HEK293 (cell line): Measurements from ENCODE around the gene FEM1A.
"Not testable (repeated sequence)": the region's sequence is repeated elsewhere in the genome, so short reads cannot be mapped to it uniquely, and the experiment has no call there.

ENCODE experiments used
- CTCF ChIA-PET: fragments of 350-600 bp; formaldehyde crosslinking; extraction: SDS; loops from one replicate; lab custom pipeline; 2021; ENCODE audit warnings: antibody characterized with exemption; lab: Yijun Ruan, JAX
- POLR2A ChIA-PET: fragments of 300-600 bp; formaldehyde crosslinking; extraction: SDS; loops from one replicate; lab custom pipeline; 2020; ENCODE audit warnings: antibody characterized with exemption, inconsistent platforms; lab: Yijun Ruan, JAX
- H3K27ac ChIP-seq: fragments of 200-500 bp; sonication (Bioruptor generic); 2 replicates; pipeline ENCODE4 v1.5.1; 2014; ENCODE audit warnings: low read depth, low read length, control low read depth, inconsistent platforms; ENCODE audit errors: extremely low read depth
- H3K36me3 ChIP-seq, 2 experiments: fragments of 200-500 bp in 1 of 2; sonication (Bioruptor generic) in 1 of 2; 1 replicate in 1 of 2; 2 replicates in 1 of 2; pipeline ENCODE4 v1.5.1; 2014 to 2017; ENCODE audit warnings: inconsistent platforms in 2 of 2, low read length in 2 of 2; ENCODE audit not compliant: control insufficient read depth in 2 of 2, insufficient read depth in 1 of 2
- H3K4me1 ChIP-seq: fragments of 200-500 bp; sonication (Bioruptor generic); 2 replicates; pipeline ENCODE4 v1.5.1; 2014; ENCODE audit warnings: mild to moderate bottlenecking, low read length, inconsistent platforms; ENCODE audit not compliant: control insufficient read depth, insufficient read depth
- H3K4me3 ChIP-seq: 2 replicates; pipeline ENCODE4 v1.5.1; 2011; ENCODE audit warnings: low read depth, mild to moderate bottlenecking, control low read depth, low read length, moderate library complexity
- H3K9me3 ChIP-seq: fragments of 200-500 bp; sonication (Bioruptor generic); 2 replicates; pipeline ENCODE4 v1.5.1; 2014; ENCODE audit warnings: low read depth, low read length, inconsistent platforms; ENCODE audit not compliant: control insufficient read depth, insufficient read depth
- ATF2 ChIP-seq: fragments of 450-650 bp; formaldehyde crosslinking; IDR thresholded peaks from 2 replicates; pipeline ENCODE4 v1.5.1; 2016; ENCODE audit warnings: missing biosample characterization, missing genetic modification characterization, low read depth
- GLI4 ChIP-seq: fragments of 450-650 bp; formaldehyde crosslinking; IDR thresholded peaks from 2 replicates; pipeline ENCODE4 v1.5.1; 2016; ENCODE audit warnings: missing biosample characterization, missing genetic modification characterization
- HOXD13 ChIP-seq: sonication (generic); formaldehyde crosslinking; IDR thresholded peaks from 2 replicates; pipeline ENCODE4 v1.8.0; 2022; ENCODE audit warnings: missing genetic modification reagents, borderline replicate concordance
- KLF8 ChIP-seq: fragments of 450-650 bp; formaldehyde crosslinking; IDR thresholded peaks from 2 replicates; pipeline ENCODE4 v1.5.1; 2016; ENCODE audit warnings: missing biosample characterization, missing genetic modification characterization
- PRDM6 ChIP-seq: fragments of 450-650 bp; formaldehyde crosslinking; IDR thresholded peaks from 2 replicates; pipeline ENCODE4 v1.5.1; 2017; ENCODE audit warnings: missing biosample characterization, missing genetic modification characterization
- SP2 ChIP-seq: fragments of 450-650 bp; formaldehyde crosslinking; IDR thresholded peaks from 2 replicates; pipeline ENCODE4 v1.5.1; 2016; ENCODE audit warnings: missing biosample characterization, missing genetic modification characterization
- YY2 ChIP-seq: fragments of 450-650 bp; formaldehyde crosslinking; IDR thresholded peaks from 2 replicates; pipeline ENCODE4 v1.5.1; 2016; ENCODE audit warnings: missing biosample characterization, missing genetic modification characterization
- ZBTB17 ChIP-seq: fragments of 450-650 bp; formaldehyde crosslinking; IDR thresholded peaks from 2 replicates; pipeline ENCODE4 v1.5.1; 2016; ENCODE audit warnings: missing biosample characterization, missing genetic modification characterization
- ZBTB26 ChIP-seq: fragments of 450-650 bp; formaldehyde crosslinking; optimal IDR thresholded peaks from 2 replicates; pipeline ENCODE3; 2016; ENCODE audit warnings: missing biosample characterization, mild to moderate bottlenecking, missing genetic modification characterization
- ZNF132 ChIP-seq: fragments of 450-650 bp; formaldehyde crosslinking; IDR thresholded peaks from 2 replicates; pipeline ENCODE4 v1.5.1; 2017; ENCODE audit warnings: missing biosample characterization, missing genetic modification characterization, borderline replicate concordance
- ZNF248 ChIP-seq: fragments of 450-650 bp; formaldehyde crosslinking; IDR thresholded peaks from 2 replicates; pipeline ENCODE4 v1.5.1; 2017; ENCODE audit warnings: missing biosample characterization, missing genetic modification characterization
- ZNF302 ChIP-seq: fragments of 450-650 bp; formaldehyde crosslinking; IDR thresholded peaks from 2 replicates; pipeline ENCODE4 v1.5.1; 2016; ENCODE audit warnings: missing biosample characterization, missing genetic modification characterization, low read depth
- ZNF366 ChIP-seq: fragments of 450-650 bp; formaldehyde crosslinking; conservative IDR thresholded peaks from 2 replicates; pipeline ENCODE4 v1.5.1; 2016; ENCODE audit warnings: missing biosample characterization, missing genetic modification characterization
- ZNF473 ChIP-seq: fragments of 450-650 bp; formaldehyde crosslinking; IDR thresholded peaks from 2 replicates; pipeline ENCODE4 v1.5.1; 2017; ENCODE audit warnings: missing biosample characterization, missing genetic modification characterization
- ZNF549 ChIP-seq: fragments of 450-650 bp; IDR thresholded peaks from 2 replicates; pipeline ENCODE4 v1.5.1; 2018; ENCODE audit warnings: missing biosample characterization, missing genetic modification characterization, mild to moderate bottlenecking, inconsistent platforms, moderate library complexity
- ZNF600 ChIP-seq: fragments of 450-650 bp; formaldehyde crosslinking; IDR thresholded peaks from 2 replicates; pipeline ENCODE4 v1.5.1; 2016; ENCODE audit warnings: missing biosample characterization, missing genetic modification characterization
- ZNF629 ChIP-seq: fragments of 450-650 bp; formaldehyde crosslinking; IDR thresholded peaks from 2 replicates; pipeline ENCODE4 v1.5.1; 2017; ENCODE audit warnings: missing biosample characterization, missing genetic modification characterization
- ZNF843 ChIP-seq: fragments of 450-650 bp; formaldehyde crosslinking; IDR thresholded peaks from 2 replicates; pipeline ENCODE4 v1.5.1; 2016; ENCODE audit warnings: missing biosample characterization, missing genetic modification characterization
- ZSCAN16 ChIP-seq: fragments of 450-650 bp; formaldehyde crosslinking; IDR thresholded peaks from 2 replicates; pipeline ENCODE4 v1.5.1; 2016; ENCODE audit warnings: missing biosample characterization, missing genetic modification characterization
- TF ChIP-seq, protein P1 (sequence below): fragments of 450-650 bp; formaldehyde crosslinking; IDR thresholded peaks from 2 replicates; pipeline ENCODE4 v1.5.1; 2016; ENCODE audit warnings: missing biosample characterization, missing genetic modification characterization

FEM1A gene

DNA sequence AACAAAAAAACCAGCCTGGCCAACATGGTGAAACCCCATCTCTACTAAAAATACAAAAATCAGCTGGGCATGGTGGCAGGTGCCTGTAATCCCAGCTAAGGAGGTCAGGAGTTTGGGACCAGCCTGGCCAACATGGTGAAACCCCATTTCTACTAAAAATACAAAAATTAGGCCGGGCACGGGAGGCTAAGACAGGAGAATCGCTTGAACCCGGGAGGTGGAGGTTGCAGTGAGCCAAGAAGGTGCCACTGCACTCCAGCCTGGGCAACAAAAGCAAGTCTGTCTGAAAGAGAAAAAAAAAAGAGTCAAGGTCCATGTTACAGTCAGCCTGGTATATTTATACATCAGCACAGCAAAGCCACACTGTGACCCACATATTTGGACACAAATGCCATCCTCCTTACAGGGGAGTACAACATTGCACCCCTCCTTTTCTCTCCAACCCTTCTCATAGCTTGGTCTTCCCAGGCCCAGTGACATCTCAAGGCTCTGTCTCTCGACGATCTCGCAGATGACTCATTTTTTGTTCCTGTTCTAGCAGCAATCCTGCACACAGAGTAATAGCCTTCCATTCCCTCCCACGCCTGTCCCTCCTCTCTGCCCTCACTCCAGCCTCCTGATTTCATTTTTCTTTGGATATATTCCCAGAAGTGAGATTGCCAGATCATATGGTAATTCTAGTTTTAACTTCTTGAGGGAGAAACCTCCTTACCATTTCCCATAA, 46.9 kb upstream of the FEM1A start (continued):
- TF ChIP-seq KLF8 (tag by site-specific recombination), result peak; percentile 51
- TF ChIP-seq ZNF366 (tag by site-specific recombination), result peak; percentile 23; the same call in 1 of the 2 replicates
- no peak for TF ChIP-seq ZSCAN16 (tag by site-specific recombination)
- no peak for TF ChIP-seq ZNF132 (tag by site-specific recombination)
- TF ChIP-seq SP2 (tag by site-specific recombination), result no peak
- no peak for TF ChIP-seq ZNF629 (tag by site-specific recombination)
- no peak for TF ChIP-seq YY2 (tag by site-specific recombination)
- TF ChIP-seq ZNF549 (tag by site-specific recombination), result no peak
- TF ChIP-seq, protein P1, sequence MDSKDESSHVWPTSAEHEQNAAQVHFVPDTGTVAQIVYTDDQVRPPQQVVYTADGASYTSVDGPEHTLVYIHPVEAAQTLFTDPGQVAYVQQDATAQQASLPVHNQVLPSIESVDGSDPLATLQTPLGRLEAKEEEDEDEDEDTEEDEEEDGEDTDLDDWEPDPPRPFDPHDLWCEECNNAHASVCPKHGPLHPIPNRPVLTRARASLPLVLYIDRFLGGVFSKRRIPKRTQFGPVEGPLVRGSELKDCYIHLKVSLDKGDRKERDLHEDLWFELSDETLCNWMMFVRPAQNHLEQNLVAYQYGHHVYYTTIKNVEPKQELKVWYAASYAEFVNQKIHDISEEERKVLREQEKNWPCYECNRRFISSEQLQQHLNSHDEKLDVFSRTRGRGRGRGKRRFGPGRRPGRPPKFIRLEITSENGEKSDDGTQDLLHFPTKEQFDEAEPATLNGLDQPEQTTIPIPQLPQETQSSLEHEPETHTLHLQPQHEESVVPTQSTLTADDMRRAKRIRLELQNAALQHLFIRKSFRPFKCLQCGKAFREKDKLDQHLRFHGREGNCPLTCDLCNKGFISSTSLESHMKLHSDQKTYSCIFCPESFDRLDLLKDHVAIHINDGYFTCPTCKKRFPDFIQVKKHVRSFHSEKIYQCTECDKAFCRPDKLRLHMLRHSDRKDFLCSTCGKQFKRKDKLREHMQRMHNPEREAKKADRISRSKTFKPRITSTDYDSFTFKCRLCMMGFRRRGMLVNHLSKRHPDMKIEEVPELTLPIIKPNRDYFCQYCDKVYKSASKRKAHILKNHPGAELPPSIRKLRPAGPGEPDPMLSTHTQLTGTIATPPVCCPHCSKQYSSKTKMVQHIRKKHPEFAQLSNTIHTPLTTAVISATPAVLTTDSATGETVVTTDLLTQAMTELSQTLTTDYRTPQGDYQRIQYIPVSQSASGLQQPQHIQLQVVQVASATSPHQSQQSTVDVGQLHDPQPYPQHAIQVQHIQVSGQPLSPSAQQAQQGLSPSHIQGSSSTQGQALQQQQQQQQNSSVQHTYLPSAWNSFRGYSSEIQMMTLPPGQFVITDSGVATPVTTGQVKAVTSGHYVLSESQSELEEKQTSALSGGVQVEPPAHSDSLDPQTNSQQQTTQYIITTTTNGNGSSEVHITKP (tag by site-specific recombination), result peak; percentile 73
- TF ChIP-seq ZNF302 (tag by site-specific recombination), result no peak
- TF ChIP-seq ZNF248 (tag by site-specific recombination), result no peak
- peak; percentile 100 for TF ChIP-seq ZBTB17 (tag by site-specific recombination)
- no peak for TF ChIP-seq ZNF473 (tag by site-specific recombination)
- TF ChIP-seq HOXD13 (CRISPR knock-in tag), result no peak
- TF ChIP-seq PRDM6 (tag by site-specific recombination), result no peak
- TF ChIP-seq ATF2 (tag by site-specific recombination), result no peak
- TF ChIP-seq ZBTB26 (tag by site-specific recombination), result no peak
- no peak for TF ChIP-seq ZNF843 (tag by site-specific recombination)
- TF ChIP-seq GLI4 (tag by site-specific recombination), result no peak
- TF ChIP-seq, all 188 proteins: peak for 14

DNA sequence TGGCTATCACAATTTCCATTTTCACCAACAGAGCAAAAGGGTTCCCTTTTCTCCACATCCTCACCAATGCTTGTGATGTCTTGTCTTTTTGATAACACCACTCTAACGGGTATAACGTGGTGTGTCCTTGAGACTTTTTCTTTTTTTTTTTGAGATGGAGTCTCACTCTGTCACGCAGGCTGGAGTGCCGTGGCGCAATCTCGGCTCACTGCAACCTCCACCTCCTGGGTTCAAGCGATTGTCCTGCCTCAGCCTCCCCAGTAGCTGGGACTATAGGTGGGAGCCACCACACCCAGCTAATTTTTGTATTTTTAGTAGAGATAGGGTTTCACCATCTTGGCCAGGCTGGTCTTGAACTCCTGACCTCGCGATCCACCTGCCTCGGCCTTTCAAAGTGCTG, 46.4 kb upstream of the FEM1A start:
- not testable (repeated sequence) for H3K4me3 ChIP-seq
- peak; percentile 8; the same call in 1 of the 2 replicates for TF ChIP-seq ZNF600 (tag by site-specific recombination)
- TF ChIP-seq, all 188 proteins: peak for 1; not testable (repeated sequence) for 187
- CTCF ChIA-PET, result interaction anchor here (1.5 to 3.0 kb wide), 2 partner anchors 13 to 46 kb away, joined by 4 to 15 read pairs; partner anchors contain the start of gene FEM1A
- H3K27ac ChIP-seq, H3K9me3 ChIP-seq, H3K36me3 ChIP-seq, POLR2A ChIA-PET, H3K4me1 ChIP-seq: not testable (repeated sequence)
